GM19099 (cell line): Measurements from ENCODE around the gene PAFAH1B2.

ENCODE experiments used
- POLR2A ChIP-seq: IDR thresholded peaks from 3 replicates; pipeline ENCODE4 v1.6.1; 2011; ENCODE audit warnings: low read depth; ENCODE audit not compliant: insufficient read length; ENCODE audit errors: extremely low read depth

Gene PAFAH1B2

DNA sequence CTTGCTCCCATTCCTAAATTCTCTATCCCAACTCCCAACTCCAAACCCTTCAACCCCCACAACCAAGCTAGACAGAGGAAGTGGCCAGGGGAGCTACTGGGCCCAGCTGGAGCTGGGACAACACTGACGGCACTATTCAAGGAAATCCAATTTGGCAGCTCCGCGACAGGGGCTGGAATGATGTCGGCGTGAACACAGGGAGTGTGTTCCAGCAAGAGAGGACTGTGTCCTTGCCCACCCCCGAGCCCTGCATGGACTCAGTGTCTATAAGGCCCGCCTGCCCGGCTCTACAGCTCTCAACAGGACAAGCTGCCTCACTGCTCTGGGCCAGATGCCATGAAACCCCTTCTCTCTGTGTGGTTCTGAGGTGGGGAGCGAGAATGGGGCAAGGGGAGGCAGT is 76.5 kb downstream of the PAFAH1B2 start:
- TF ChIP-seq POLR2A, result no peak

GRCh38 chr11:117220999-117221774 is 77.1 kb downstream of the PAFAH1B2 start:
- TF ChIP-seq POLR2A, result no peak

DNA sequence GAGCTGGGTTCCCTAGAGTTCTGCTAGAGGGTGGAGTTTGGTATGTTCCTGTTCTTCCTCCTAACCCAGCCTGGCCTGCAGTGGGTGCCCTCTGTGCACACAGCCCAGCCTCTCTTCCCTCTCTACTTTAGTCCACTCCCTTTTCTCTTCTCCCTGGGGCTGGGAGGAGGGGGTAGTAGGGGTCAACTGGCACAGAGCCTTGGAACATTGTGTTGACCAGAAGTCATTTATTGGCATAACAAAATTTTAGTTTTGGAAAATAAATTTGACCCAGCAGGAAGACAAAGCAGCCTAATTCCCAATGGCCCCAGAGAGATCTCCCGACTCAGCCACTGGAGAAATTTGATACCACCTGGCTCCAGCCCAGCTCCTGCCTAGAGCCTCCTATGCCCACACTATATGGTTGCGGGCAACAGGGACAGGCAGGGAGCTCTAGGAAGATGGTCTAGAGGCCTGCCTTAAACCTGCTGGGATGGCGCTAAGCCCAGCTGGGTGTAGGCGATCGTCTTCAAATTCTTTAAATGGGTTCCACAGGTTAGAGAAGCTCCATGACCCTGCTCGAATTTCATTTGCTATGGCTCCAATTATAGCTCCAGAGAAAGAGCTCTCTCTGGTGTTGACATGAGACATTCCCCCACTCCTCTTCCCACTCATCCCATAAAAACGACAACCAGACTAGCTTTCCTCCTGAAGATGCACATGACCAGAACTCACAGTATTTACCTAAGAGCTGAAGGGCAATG is 77.9 kb downstream of the PAFAH1B2 start:
- TF ChIP-seq POLR2A, result no peak

DNA sequence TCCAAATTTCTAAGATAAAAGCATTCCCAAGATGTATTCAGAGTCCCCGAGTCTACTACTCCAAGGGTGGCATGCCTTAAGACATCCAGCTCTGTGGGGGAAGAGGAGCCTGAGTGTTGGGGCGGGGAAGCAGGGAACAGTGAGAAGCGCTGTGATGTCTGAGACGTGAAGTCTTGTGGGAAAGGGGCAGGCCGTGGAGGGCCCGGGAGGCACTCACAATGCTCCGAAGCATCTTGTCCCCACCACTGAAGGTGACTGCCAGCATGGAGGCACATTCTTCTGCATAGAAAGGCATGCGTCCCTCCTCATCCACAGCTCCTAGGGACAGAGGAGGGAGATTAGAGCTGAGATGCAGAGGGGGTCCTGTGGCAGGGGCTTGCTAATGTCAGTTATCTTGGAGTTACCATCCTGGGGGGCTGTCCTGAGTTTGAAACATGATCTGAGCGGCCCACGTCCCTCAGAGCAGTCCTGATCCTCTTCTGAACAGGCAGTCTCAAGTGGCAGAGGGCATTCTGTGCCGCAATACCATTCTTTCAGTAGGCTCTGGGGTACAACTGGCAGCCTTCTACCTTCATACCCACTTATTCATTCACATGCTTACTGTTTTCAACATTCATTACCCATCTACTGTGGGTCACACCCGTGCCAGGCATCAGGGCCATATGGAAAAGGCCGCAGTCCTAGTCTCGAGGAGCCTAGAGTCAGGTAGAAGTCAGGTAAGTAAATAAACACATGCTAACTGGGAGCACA is 79.1 kb downstream of the PAFAH1B2 start:
- no peak for TF ChIP-seq POLR2A

GRCh38 chr11:117223741-117224689 is 79.9 kb downstream of the PAFAH1B2 start:
- TF ChIP-seq POLR2A, result no peak

DNA sequence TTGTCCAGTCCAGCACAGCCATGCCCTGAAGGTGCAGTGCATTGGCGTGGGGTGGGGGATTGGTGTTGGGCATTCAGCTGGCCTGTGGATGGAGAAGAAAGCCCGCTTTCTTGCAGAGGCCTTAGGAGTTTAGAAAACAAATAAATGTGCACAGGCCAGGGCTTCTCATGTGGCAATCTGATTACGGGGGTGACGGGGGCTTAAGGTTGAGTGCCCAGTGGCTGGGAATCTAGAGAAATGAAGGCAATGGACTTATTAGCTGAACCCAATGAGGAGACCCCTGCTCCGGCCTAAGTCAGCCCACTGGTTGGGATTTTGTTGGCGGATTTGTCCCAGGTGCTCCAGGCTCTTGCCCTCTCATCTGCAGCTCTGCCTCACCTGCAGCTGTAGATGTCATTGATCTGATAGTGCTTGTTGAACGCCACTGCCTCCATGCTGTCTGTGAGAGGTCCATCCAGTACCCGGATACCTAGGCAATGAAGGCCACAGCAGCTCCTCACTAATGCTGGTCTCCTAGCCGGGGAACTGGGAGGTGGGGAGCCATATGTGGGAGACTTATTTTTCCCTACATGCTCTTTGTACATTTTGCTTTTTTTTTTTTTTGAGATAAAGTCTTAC is 81.6 kb downstream of the PAFAH1B2 start:
- no peak for TF ChIP-seq POLR2A
